ENCODE results near the gene WDR11.
"Not testable (repeated sequence)": the region's sequence is repeated elsewhere in the genome, so short reads cannot be mapped to it uniquely, and the experiment has no call there.

The WDR11 gene

DNA sequence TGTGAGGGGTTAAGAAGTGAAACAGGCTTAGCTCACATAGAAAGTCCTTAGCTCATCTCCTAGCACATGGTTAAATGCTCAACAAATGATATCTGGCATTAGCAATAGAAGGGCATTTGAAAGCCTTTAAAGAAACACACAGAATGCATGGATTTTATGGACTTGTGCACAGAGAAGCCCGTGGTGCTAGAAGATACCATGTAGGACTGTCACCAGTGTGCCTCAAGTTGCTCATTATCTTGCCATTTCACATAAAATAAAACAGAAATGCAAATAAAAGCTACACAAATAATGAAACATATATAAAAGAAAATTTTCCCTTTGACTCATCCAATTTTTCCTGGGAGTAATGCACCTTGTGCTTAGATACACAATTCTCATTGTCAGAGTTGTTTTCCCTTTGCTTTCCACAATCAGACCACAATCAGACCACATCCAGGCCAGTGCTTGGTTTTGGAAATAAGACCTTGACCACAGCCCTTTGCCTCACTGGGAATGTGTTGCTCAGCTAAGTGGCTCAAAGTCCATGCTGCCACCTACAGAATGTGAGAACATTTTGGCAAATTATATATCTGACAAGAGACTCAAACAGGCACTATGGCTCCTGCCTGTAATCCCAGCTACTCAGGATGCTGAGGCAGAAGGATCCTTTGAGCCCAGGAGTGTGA is 9.5 kb upstream of the WDR11 start:
- DNase-seq, result no peak

GRCh38 chr10:120854388-120854787 is 3.2 kb downstream of the WDR11 start:
- DNase-seq, result no peak

DNA sequence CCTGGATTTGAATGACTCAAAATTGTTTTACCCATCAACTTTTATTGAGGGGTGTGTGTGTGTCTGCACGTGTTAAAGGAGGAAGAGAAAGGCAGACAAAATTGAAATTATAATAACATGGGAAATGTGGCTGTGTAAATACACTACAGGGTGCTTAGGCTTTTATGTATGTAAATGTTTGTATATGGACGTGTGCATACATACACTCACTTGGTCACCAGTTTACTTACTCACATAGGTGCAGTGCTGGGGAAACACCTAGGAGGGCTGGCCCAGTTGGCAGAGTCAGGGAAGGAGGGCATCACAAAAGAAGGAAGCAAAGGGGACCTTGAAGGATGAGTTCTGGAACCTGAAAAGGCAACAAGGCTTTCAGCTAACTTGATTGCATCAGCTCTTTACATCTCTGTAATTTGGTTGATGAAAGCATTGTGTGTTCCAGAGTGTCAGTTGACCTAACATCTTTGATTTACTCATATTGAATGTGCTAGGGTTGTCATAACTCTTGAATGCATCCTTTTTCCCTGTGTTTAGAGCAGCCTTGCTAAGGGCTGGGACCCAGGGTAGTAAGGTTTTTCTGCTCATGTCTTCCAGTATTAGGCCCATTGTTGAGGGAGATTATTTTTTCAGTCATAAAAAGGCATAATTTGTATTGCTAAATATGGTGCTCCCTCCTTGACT is 10.2 kb downstream of the WDR11 start:
- DNase-seq, result no peak

- no peak for DNase-seq
Measured at GRCh38 chr10:120873741-120874140, 22.6 kb downstream of the WDR11 start.

- DNase-seq, result no peak
Measured at GRCh38 chr10:120883071-120883470, 31.9 kb downstream of the WDR11 start.

GRCh38 chr10:120887482-120887881 is 36.3 kb downstream of the WDR11 start:
- DNase-seq, result no peak

- DNase-seq, result no peak
Measured at GRCh38 chr10:120891365-120891764, 40.2 kb downstream of the WDR11 start.

DNA sequence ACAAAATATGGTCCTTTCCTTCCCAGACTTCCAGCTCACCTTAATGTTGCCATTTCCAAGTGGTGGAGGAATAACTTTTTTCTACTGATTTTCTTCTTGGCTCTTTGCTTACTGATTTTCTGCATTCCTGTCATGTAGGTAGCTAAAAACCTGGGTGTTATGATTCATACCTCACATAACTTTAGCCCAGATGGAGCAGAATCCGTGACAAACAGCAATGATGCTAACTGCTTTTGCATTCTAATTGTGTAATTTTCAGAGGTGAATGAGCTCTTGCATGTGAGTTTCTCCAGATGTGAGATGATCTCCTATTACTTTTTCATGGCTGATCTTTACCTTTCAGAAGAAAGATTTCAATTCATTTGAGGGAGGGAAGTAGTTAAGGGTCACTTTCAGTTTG is 43.4 kb downstream of the WDR11 start:
- no peak for DNase-seq

- DNase-seq, result no peak
Measured at GRCh38 chr10:120897343-120897742, 46.2 kb downstream of the WDR11 start.

GRCh38 chr10:120905268-120905667 is 54.1 kb downstream of the WDR11 start:
- DNase-seq, result no peak

- DNase-seq, result no peak
Measured at GRCh38 chr10:120917521-120918250, 66.5 kb downstream of the WDR11 start.

GRCh38 chr10:120923886-120924285 is 72.7 kb downstream of the WDR11 start:
- not testable (repeated sequence) for DNase-seq

- no peak for DNase-seq
Measured at GRCh38 chr10:120926611-120927010, 75.4 kb downstream of the WDR11 start.

DNA sequence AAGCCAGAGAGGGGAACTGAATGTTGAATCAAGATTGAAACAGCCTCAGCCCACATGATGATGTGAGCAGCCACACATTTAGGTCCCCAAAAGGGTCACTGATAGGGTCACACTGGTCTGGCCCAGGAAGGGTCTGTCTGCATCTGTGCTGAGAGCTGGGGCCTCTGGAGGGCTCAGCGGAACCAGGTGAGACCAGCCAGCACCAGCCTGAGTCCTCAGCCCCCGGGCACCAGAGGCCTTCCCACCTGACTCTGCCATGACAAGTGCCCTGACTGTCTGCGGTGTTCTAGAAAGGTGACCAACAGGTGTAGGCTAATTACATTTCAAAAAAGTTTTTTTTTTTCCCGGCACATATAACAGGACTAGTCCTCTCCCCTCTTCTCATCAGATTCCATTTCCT is 76.2 kb downstream of the WDR11 start:
- no peak for DNase-seq

DNA sequence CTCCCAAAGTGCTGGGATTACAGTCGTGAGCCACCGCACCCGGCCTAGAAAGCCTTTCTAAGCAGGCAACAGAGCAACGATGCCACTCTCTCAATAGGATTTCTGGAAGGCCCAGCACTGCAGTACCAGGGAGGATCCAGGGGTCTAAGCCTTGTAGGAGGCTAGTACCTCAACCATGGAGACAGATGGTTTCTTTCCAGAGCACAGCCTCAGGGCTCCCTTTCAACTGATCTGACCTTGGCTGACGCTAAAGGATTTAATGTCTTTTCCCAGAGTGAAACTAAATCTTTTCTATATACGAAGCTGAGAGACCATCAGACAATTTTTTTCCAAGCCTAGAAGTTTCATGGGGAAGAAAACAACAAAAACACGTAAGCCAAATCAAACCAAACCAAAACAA is 78.0 kb downstream of the WDR11 start:
- no peak for DNase-seq

GRCh38 chr10:120931423-120931822 is 80.3 kb downstream of the WDR11 start:
- DNase-seq, result no peak

DNA sequence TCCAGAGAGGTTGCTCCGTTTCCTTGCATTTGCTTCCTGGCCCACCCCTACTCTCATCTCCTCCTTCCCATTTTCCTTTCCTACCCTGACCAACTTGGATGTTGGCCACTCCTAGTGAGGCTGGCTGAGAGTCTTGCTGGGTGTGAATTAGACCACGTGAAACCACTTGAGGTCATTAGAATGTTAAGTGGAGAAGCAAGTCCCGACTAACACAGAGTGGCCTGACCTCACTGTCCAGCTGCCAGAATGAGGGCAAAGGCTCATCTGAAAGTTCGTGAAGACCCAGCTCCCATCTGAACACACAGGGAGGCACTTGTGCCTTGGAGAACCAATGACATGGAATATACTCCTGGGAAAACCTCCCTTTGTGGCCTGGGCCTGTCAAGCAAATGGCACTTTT is 80.8 kb downstream of the WDR11 start:
- no peak for DNase-seq

GRCh38 chr10:120938822-120939221 is 87.7 kb downstream of the WDR11 start:
- no peak for DNase-seq

DNA sequence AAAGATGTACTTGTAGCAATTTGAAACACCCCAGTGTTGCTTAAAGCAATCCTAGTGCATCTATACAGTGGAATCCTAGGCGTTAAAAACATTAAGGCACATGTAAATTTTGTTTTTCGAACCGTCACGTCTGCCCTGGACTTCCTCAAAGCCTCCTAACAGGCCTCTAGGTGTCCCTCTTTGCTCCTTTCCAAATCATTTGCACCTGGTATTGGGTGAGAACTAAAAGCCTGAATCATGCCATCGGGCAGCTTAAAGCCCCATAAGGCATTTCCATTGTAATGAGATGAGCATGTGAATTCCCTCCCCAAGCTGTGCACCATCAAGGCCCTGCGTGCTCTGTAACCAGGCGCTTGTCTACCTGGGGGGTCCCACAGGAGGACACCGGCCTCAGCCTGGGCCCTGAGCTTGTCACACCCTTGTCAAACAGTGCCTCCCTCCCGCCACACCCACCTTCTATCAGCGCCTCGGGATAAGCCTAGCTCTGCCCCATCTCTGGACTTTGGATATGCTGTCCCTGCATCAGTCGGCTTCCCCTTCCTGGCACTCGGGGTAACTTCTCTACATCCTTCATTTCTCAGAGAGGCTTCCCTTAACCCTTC is 89.2 kb downstream of the WDR11 start:
- no peak for DNase-seq

- DNase-seq, result no peak
Measured at GRCh38 chr10:120941501-120941900, 90.3 kb downstream of the WDR11 start.

GRCh38 chr10:120942806-120943413 is 91.7 kb downstream of the WDR11 start:
- peak; percentile 66 for DNase-seq

GRCh38 chr10:120943542-120943941 is 92.4 kb downstream of the WDR11 start:
- DNase-seq, result no peak

DNA sequence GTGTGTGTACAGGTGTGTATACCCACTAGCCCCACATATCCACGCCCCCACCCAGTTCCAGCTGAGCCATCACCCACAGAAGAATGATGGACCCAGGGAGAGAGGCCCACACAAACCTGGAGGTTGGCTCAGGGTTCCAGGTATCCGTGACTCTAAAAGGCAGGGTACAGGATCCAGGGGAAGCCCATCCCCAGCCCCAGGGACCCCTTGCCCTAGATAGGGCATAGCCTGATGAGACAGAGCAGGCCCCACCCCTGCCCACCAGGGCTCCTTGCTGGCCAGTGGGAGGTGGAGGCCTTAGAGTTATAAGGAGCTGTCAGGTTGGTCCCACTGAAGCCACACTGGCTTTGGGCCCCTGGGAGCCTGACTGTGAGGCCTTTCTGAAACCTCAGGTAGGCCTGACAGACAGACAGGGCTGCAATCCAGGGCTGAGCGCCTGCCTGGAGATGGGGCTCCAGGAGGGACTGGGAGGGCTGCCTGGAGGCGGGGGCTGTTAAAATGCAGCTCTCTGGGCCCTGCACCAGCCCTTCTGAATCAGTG is 93.5 kb downstream of the WDR11 start:
- no peak for DNase-seq

All from CD4-positive, alpha-beta T cell treated with Interleukin-10 for 1 hour (primary cell).